SK-N-SH treated with all-trans-retinoic acid at 6 μM for 48 hours (cell line): ENCODE data around the gene ISYNA1.

ENCODE experiments used
- ARNTL ChIP-seq: fragments of 450-650 bp; formaldehyde crosslinking; IDR thresholded peaks from 2 replicates; pipeline ENCODE4 v1.5.0; 2020; ENCODE audit warnings: low read depth, mild to moderate bottlenecking, moderate library complexity, borderline replicate concordance
- CREB5 ChIP-seq: fragments of 250-450 bp; sonication (Bioruptor Pico); IDR thresholded peaks from 2 replicates; pipeline ENCODE4 v1.5.1; 2020; ENCODE audit warnings: low read depth, mild to moderate bottlenecking, moderate library complexity
- CSRNP3 ChIP-seq: fragments of 250-450 bp; sonication (Bioruptor Pico); IDR thresholded peaks from 2 replicates; pipeline ENCODE4 v1.5.1; 2021; ENCODE audit warnings: mild to moderate bottlenecking, moderate library complexity
- ISL1 ChIP-seq: fragments of 250-450 bp; sonication (Bioruptor Pico); IDR thresholded peaks from 2 replicates; pipeline ENCODE4 v2.1.2; 2022; ENCODE audit warnings: mild to moderate bottlenecking, moderate library complexity
- PATZ1 ChIP-seq: fragments of 250-450 bp; sonication (Bioruptor Pico); IDR thresholded peaks from 2 replicates; pipeline ENCODE4 v1.8.0; 2020; ENCODE audit warnings: mild to moderate bottlenecking, moderate library complexity, borderline replicate concordance
- RARB ChIP-seq: fragments of 250-450 bp; sonication (Bioruptor Pico); IDR thresholded peaks from 2 replicates; pipeline ENCODE4 v1.8.0; 2021; ENCODE audit warnings: mild to moderate bottlenecking, moderate library complexity
- TCF4 ChIP-seq: fragments of 250-450 bp; sonication (Bioruptor Pico); IDR thresholded peaks from 2 replicates; pipeline ENCODE4 v1.8.0; 2021; ENCODE audit warnings: mild to moderate bottlenecking, moderate library complexity, borderline replicate concordance
- TOX ChIP-seq: fragments of 250-450 bp; sonication (Bioruptor Pico); IDR thresholded peaks from 2 replicates; pipeline ENCODE4 v1.8.0; 2021; ENCODE audit warnings: mild to moderate bottlenecking, moderate library complexity, borderline replicate concordance
- ZFP3 ChIP-seq: fragments of 250-450 bp; sonication (Bioruptor Pico); IDR thresholded peaks from 2 replicates; pipeline ENCODE4 v1.5.0; 2020; ENCODE audit warnings: mild to moderate bottlenecking, moderate library complexity
- ZFP30 ChIP-seq: fragments of 450-650 bp; formaldehyde crosslinking; IDR thresholded peaks from 2 replicates; pipeline ENCODE4 v1.5.0; 2022; ENCODE audit warnings: mild to moderate bottlenecking, moderate library complexity
- ZNF565 ChIP-seq: fragments of 450-650 bp; formaldehyde crosslinking; conservative IDR thresholded peaks from 2 replicates; pipeline ENCODE4 v1.5.0; 2020; ENCODE audit warnings: low read depth, mild to moderate bottlenecking, moderate library complexity
- ZNF8 ChIP-seq: fragments of 450-650 bp; formaldehyde crosslinking; IDR thresholded peaks from 2 replicates; pipeline ENCODE4 v1.5.0; 2020; ENCODE audit warnings: mild to moderate bottlenecking, moderate library complexity

- TF ChIP-seq ZFP30 (no peak), CSRNP3 (CRISPR knock-in tag) (no peak), ZFP3 (no peak), ZNF8 (CRISPR knock-in tag) (no peak), ZNF565 (no peak), TOX (no peak), RARB (CRISPR knock-in tag) (no peak), TCF4 (CRISPR knock-in tag) (no peak), CREB5 (CRISPR knock-in tag) (no peak), PATZ1 (CRISPR knock-in tag) (no peak), ISL1 (CRISPR knock-in tag) (no peak), ARNTL (CRISPR knock-in tag) (no peak)
These were observed 14.5 kb upstream of the ISYNA1 start for GRCh38 chr19:18452386-18452785.
